HG03521 (cell line): ENCODE measurements around the gene TRPC4.
"Not testable (repeated sequence)": the region's sequence is repeated elsewhere in the genome, so short reads cannot be mapped to it uniquely, and the experiment has no call there.

ENCODE experiments used
- ATAC-seq: cut with Tn5 transposase; IDR thresholded peaks from one replicate; pipeline ENCODE4 v1.9.1; 2021; ENCODE audit warnings: mild to moderate bottlenecking, moderate library complexity; ENCODE audit not compliant: unreplicated experiment

The TRPC4 gene

DNA sequence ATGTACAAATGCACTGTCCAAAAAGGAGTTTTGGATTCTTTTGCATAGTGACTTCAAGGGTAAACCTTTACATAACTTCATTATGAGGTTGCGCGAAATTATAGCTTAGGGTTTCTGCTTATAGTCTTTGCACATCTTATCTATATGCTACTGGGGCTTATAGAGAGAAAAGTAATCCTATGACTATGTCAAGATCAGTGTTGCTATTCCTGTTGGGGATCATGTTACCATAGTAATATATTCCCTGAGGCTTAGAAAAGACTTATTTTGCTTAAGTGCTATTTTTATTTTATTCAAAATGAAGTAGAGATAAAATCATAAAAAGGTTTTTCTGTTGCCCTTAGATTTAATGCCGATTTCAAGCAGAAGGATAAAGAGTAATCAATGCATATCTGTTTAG, 256.3 kb downstream of the TRPC4 start:
- ATAC-seq: no peak

DNA sequence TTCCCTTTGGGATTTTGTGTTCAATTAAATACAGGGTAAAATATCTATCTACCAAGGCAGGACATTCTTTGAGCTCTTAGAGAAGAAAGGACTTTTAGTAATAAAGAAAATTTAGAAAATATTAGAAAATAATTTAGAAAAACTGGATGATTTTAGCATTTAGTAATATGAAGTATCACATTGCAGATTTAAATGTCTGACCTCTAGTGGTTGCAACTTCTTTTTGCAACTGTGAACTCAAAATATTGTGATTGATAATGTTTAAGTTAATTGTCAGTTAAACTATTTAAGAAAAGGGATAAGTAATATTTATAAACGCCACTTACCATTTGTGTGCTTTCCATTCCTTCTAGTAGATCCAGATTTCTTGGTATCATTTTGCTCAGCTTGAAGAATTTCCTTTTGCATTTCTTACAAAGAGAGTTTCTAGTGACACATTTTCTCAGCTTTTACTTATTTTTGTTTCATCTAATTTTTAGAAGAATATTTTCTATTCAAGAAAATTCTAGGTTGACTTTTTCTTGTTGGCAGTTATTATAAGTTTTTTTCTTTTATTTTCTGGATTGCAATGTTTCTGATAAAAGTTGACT, 260.7 kb downstream of the TRPC4 start:
- ATAC-seq: no peak

DNA sequence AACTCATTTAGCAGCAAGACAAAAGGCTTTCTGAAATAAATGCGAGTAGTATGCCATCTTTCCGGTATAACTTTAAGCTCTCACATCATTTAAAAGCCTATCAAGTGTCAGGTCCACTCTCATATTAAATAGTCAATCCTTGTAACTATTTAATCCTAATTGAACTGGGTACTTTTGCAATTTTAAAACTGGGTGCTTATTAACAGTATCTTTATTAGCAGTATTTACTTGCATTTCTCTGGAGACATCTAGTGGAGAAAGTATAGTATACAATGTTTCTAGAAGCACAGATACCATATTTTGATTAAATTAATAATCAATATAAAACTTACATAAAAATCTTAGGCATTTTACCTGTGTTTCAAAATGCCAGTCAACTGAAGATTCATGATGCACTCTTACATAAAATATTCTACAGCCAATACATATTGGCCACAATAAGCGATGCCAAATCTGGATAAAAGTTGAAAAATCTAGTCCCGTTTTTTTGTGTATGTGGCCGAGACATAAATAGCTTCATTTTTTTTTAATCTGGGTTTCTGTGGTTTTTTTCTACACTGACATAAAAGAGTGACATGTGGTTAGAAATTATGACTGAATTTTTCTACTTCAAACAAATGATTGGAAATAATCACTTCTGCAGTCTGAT, 266.7 kb downstream of the TRPC4 start:
- ATAC-seq: no peak

GRCh38 chr13:37601648-37602440, 267.7 kb downstream of the TRPC4 start:
- no peak for ATAC-seq

DNA sequence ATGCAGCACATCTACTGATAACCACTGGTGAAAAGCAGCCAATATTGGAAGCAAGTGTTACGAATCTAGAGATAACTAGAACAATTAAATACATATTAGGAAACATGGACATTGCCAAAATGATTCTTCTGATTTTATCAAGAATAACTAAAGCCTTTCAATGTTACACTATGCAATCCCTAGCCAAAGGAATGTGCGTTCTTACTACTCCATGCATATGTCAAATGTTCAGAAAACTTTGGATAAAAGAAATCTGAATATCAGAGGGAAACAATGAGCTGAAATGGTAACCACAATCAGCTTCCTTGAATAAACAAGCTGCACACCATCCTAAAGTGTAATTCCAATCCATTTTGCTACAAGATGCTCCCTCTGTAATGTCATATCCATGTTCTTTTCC, 270.1 kb downstream of the TRPC4 start:
- ATAC-seq: no peak

GRCh38 chr13:37598597-37598996, 271.0 kb downstream of the TRPC4 start, which contains the start of gene POSTN:
Gene POSTN (minus strand): TSS chr13:37598768. CDS start chr13:37598726, 42 bp downstream.
- no peak for ATAC-seq

- ATAC-seq: no peak
Observed at GRCh38 chr13:37597477-37598025, 272.0 kb downstream of the TRPC4 start.

- ATAC-seq: no peak
Observed at GRCh38 chr13:37596805-37597204, 272.8 kb downstream of the TRPC4 start.

DNA sequence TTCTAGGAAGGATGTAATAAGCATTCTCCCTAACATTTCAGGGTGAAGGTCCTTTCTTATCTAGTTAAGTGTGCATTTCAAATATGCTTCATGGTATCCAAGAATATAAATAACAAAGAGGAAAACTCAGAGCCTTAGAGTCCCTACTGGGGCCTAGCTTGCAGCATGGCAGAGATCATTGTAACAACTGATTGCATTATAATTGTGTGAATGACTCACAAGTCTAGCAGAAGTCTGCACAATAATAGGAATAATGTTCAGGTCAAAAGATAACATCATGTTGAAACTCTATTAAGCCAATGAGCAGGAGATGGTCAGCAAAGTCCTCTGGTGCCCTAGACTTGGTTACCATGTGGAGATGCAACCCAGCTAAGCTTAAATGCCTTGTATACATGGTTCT, 274.4 kb downstream of the TRPC4 start:
- no peak for ATAC-seq

GRCh38 chr13:37594550-37594949, 275.0 kb downstream of the TRPC4 start:
- no peak for ATAC-seq

GRCh38 chr13:37589381-37589780, 280.2 kb downstream of the TRPC4 start:
- not testable (repeated sequence) for ATAC-seq

DNA sequence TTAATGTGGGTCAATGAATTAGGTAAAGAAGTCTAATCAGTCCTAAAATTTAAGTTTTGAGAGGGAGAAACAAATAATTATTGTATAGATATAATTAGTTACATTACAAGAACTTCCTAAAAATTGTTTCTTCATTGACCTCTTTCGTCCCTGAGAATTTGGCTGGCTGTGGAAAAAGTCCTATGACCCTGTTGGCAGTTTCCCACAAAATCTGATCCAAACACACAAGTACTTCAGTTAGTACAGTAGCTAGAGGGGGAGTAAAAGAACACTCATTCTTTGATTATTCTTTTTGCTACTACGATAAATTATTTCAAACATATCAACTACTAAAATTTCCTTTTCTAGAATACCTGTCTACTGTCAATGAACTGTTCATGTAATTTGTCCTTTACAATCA, 282.3 kb downstream of the TRPC4 start:
- ATAC-seq: no peak
